Muscle layer of duodenum (tissue), 2 donors: Measurements from ENCODE around the gene CPLANE2.

Experiments
- H3K27ac ChIP-seq: one replicate; pipeline ENCODE4 v1.7.0; 2013; ENCODE audit warnings: mild to moderate bottlenecking, low read length
- H3K27me3 ChIP-seq: one replicate; pipeline ENCODE4 v1.7.0; 2013; ENCODE audit warnings: low read depth, mild to moderate bottlenecking, control low read depth, low read length
- H3K36me3 ChIP-seq, 2 donors: one replicate each; pipeline ENCODE4 v1.7.0; 2013; ENCODE audit warnings: low read length in 2 of 2, control low read depth in 1 of 2, mild to moderate bottlenecking in 1 of 2; ENCODE audit not compliant: insufficient read depth in 2 of 2, control insufficient read depth in 1 of 2
- H3K4me1 ChIP-seq, 2 donors: one replicate each; pipeline ENCODE4 v1.7.0; 2013; ENCODE audit warnings: low read length in 2 of 2, mild to moderate bottlenecking in 2 of 2, control low read depth in 1 of 2, moderate library complexity in 1 of 2; ENCODE audit not compliant: insufficient read depth in 2 of 2, control insufficient read depth in 1 of 2
- H3K4me3 ChIP-seq, 2 donors: one replicate each; pipeline ENCODE4 v1.7.0; 2013; ENCODE audit warnings: low read length in 2 of 2, low read depth in 1 of 2, mild to moderate bottlenecking in 1 of 2
- H3K9me3 ChIP-seq, 2 donors: one replicate each; pipeline ENCODE4 v1.7.0; 2013; ENCODE audit warnings: low read length in 2 of 2, control low read depth in 1 of 2, mild to moderate bottlenecking in 1 of 2; ENCODE audit not compliant: control insufficient read depth in 1 of 2
- donor health status: healthy.

Gene CPLANE2

DNA sequence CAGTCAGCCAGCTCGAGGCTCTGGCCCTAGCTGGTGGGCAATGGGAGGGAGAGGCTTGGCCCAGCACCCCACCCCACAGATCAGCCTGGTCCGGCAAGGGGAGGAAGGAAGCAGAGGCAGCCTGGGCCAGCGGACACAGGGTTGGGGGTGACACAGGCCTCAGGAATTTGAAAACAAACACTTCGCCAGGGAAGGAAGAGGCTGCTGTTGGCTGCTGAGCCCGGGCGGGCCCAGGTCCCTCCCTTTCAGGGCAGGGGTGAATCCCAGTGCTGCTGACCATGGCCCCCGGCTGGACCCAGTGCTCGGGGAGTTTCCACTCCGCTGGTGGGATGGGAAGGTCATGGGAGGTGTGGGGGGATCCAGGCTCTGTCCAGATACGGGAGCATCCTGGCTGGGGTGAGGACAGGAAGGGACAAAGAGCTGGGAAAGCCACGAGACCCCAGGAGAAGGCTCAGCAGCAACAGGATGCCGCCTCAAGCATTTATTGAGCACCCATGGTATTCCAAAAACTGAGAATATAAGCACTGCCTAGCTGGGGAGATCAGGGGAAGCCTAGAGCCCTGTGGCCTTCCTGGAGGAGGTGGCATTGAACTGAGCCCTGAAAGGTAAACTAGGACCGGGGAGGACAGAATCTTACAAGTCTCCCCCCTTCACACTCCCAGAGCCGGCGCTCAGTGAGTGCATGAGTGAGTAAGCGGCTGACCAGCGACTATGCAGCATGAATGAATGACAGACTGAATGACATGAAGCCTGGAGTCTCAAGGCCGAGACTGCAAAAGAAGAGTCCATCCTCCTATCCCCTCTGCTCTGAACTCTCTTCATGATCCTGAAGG is 54.9 kb downstream of the CPLANE2 start:
- H3K4me3 ChIP-seq = peak overlapping the region in 1 of 2 donors; percentile 24
- peak overlapping the region; percentile 77 for H3K27ac ChIP-seq
- peaks cover 15 to 28% of the 10 kb centered on the region in 2 donors for H3K4me1 ChIP-seq
- no peaks in the 10 kb centered on the region for H3K36me3 ChIP-seq
- no peaks in the 10 kb centered on the region for H3K27me3 ChIP-seq
- no peaks in the 10 kb centered on the region for H3K9me3 ChIP-seq
